Hepatocyte (in vitro differentiated cells): Measurements from ENCODE around the gene ATG13. TPM values are rescaled to one million over a fixed set of nuclear protein-coding genes. Genes with fewer than 3 reads are reported as not detected.

Source experiments
- DNase-seq: peaks from one replicate; pipeline ENCODE4 v3.0.0-alpha.2; 2016; ENCODE audit warnings: low spot score
- H2AFZ ChIP-seq: fragments of 200-600 bp; sonication (generic); 2 replicates; pipeline ENCODE4 v1.6.0; 2016; ENCODE audit warnings: antibody characterized with exemption, mild to moderate bottlenecking
- H3K27ac ChIP-seq: fragments of 200-600 bp; sonication (generic); 2 replicates; pipeline ENCODE4 v1.5.1; 2016; ENCODE audit warnings: mild to moderate bottlenecking
- H3K27me3 ChIP-seq: fragments of 200-600 bp; sonication (generic); 2 replicates; pipeline ENCODE4 v1.6.1; 2016
- H3K36me3 ChIP-seq: fragments of 200-600 bp; sonication (generic); replicated peaks from 2 replicates; pipeline ENCODE4 v1.5.1; 2016; ENCODE audit warnings: low read depth; ENCODE audit not compliant: insufficient read depth
- H3K4me1 ChIP-seq: fragments of 200-600 bp; sonication (generic); 2 replicates; pipeline ENCODE4 v1.5.1; 2016; ENCODE audit warnings: mild to moderate bottlenecking, moderate library complexity; ENCODE audit not compliant: insufficient read depth
- H3K4me2 ChIP-seq: fragments of 200-600 bp; sonication (generic); 2 replicates; pipeline ENCODE4 v1.6.0; 2016
- H3K4me3 ChIP-seq: fragments of 200-600 bp; sonication (generic); 2 replicates; pipeline ENCODE4 v1.5.1; 2016; ENCODE audit warnings: mild to moderate bottlenecking
- H3K79me2 ChIP-seq: fragments of 200-600 bp; sonication (generic); 2 replicates; pipeline ENCODE4 v1.6.0; 2017; ENCODE audit warnings: mild to moderate bottlenecking
- H3K9me2 ChIP-seq: fragments of 200-600 bp; sonication (generic); replicated peaks from 2 replicates; pipeline ENCODE4 v1.6.0; 2017; ENCODE audit warnings: mild to moderate bottlenecking; ENCODE audit not compliant: insufficient read depth
- H3K9me3 ChIP-seq: fragments of 200-600 bp; sonication (generic); 2 replicates; pipeline ENCODE4 v1.5.1; 2016; ENCODE audit warnings: low read depth, mild to moderate bottlenecking
- H4K20me1 ChIP-seq: fragments of 200-600 bp; sonication (generic); 2 replicates; pipeline ENCODE4 v1.6.0; 2016; ENCODE audit warnings: mild to moderate bottlenecking; ENCODE audit not compliant: insufficient read depth, poor library complexity, severe bottlenecking
- EZH2 ChIP-seq: fragments of 200-600 bp; sonication (generic); IDR thresholded peaks from 2 replicates; pipeline ENCODE4 v1.6.1; 2016; ENCODE audit warnings: antibody characterized with exemption, mild to moderate bottlenecking, borderline replicate concordance
- EZH2phosphoT487 ChIP-seq: fragments of 200-600 bp; sonication (generic); IDR thresholded peaks from one replicate; pipeline ENCODE4 v1.6.1; 2018; ENCODE audit warnings: antibody characterized with exemption, mild to moderate bottlenecking, low read depth, moderate library complexity; ENCODE audit not compliant: unreplicated experiment, severe bottlenecking
- WGBS: methylation state at CpG from one replicate; pipeline ENCODE4 v1.1.6; 2016; ENCODE audit warnings: low lambda C conversion rate; ENCODE audit errors: missing lambda C conversion rate; 5-methylcytosine and 5-hydroxymethylcytosine counted together
- polyA plus RNA-seq: library from polyadenylated mRNA; unstranded; fragments of >200 nt; fragmentation: Nextera tagmentation; extraction: Ambion mirVana; gene quantifications from 2 replicates; pipeline ENCODE4 v1.2.1, GENCODE V29; 2016
- total RNA-seq: library from RNA; depleted of rRNA; stranded (reverse); fragments of >200 nt; gene quantifications from 2 replicates; pipeline ENCODE4 v1.2.3, GENCODE V29; 2014
- TF ChIP-seq, protein P1 (sequence below): fragments of 200-600 bp; sonication (generic); IDR thresholded peaks from 2 replicates; pipeline ENCODE4 v1.5.1; 2016; ENCODE audit warnings: antibody characterized with exemption, mild to moderate bottlenecking; ENCODE audit not compliant: poor library complexity

ATG13 gene
- total and polyA plus RNA-seq, 2 experiments from 2014 or later = 50.9 to 60.8 TPM

GRCh38 chr11:46684367-46684766 is 67.0 kb downstream of the ATG13 start:
- H3K4me2 ChIP-seq = no peak overlapping the region
- H3K9me3 ChIP-seq = no peaks in the 10 kb centered on the region
- H3K27ac ChIP-seq = no peak overlapping the region
- H3K79me2 ChIP-seq = no peaks in the 10 kb centered on the region
- 84% methylated on average over 3 of the region's 3 CpGs for WGBS
- H3K4me3 ChIP-seq = no peak overlapping the region
- no peaks in the 10 kb centered on the region for H3K4me1 ChIP-seq
- no peak for DNase-seq
- no peaks in the 10 kb centered on the region for H3K9me2 ChIP-seq
- H2AFZ ChIP-seq = no peak overlapping the region
- no peaks in the 10 kb centered on the region for H3K27me3 ChIP-seq
- no peaks in the 10 kb centered on the region for H3K36me3 ChIP-seq
- TF ChIP-seq, protein P1, sequence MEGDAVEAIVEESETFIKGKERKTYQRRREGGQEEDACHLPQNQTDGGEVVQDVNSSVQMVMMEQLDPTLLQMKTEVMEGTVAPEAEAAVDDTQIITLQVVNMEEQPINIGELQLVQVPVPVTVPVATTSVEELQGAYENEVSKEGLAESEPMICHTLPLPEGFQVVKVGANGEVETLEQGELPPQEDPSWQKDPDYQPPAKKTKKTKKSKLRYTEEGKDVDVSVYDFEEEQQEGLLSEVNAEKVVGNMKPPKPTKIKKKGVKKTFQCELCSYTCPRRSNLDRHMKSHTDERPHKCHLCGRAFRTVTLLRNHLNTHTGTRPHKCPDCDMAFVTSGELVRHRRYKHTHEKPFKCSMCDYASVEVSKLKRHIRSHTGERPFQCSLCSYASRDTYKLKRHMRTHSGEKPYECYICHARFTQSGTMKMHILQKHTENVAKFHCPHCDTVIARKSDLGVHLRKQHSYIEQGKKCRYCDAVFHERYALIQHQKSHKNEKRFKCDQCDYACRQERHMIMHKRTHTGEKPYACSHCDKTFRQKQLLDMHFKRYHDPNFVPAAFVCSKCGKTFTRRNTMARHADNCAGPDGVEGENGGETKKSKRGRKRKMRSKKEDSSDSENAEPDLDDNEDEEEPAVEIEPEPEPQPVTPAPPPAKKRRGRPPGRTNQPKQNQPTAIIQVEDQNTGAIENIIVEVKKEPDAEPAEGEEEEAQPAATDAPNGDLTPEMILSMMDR = no peak
- TF ChIP-seq EZH2phosphoT487 = no peak
- TF ChIP-seq EZH2 = no peak
- H4K20me1 ChIP-seq = no peaks in the 10 kb centered on the region

GRCh38 chr11:46686886-46687795 is 69.8 kb downstream of the ATG13 start:
- no peaks in the 10 kb centered on the region for H3K79me2 ChIP-seq
- no peaks in the 10 kb centered on the region for H4K20me1 ChIP-seq
- no peaks in the 10 kb centered on the region for H3K4me1 ChIP-seq
- no peaks in the 10 kb centered on the region for H3K9me2 ChIP-seq
- DNase-seq = no peak
- no peaks in the 10 kb centered on the region for H3K27me3 ChIP-seq
- H2AFZ ChIP-seq = no peak overlapping the region
- no peak overlapping the region for H3K4me2 ChIP-seq
- no peak overlapping the region for H3K4me3 ChIP-seq
- no peaks in the 10 kb centered on the region for H3K9me3 ChIP-seq
- H3K27ac ChIP-seq = no peak overlapping the region
- no peak for TF ChIP-seq EZH2
- TF ChIP-seq EZH2phosphoT487 = no peak
- TF ChIP-seq, protein P1 = no peak
- H3K36me3 ChIP-seq = no peaks in the 10 kb centered on the region
- WGBS = 95% methylated on average over 15 of the region's 15 CpGs

DNA sequence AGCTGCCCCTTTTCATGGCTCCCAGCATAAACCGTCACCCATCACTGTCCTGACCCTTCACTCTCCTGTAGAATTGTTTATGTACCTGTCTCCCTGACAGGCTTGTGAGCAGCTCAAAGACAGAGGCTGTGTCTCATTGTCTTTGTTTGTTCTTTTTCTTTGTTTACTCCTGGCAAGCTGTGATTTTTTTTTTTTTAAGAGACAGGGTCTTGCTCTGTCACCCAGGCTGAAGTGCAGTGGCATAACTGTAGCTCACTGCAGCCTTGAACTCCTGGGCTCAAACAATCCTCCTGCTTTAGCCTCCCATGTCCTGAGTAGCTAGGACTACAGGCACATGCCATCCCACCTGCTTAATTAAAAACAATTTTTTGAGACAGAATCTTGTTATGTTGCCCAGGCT is 73.3 kb downstream of the ATG13 start:
- H3K4me3 ChIP-seq = no peak overlapping the region
- H3K4me2 ChIP-seq = no peak overlapping the region
- H3K9me2 ChIP-seq = no peaks in the 10 kb centered on the region
- DNase-seq = no peak
- no peak overlapping the region for H2AFZ ChIP-seq
- H4K20me1 ChIP-seq = no peaks in the 10 kb centered on the region
- TF ChIP-seq, protein P1 = no peak
- TF ChIP-seq EZH2phosphoT487 = no peak
- no peaks in the 10 kb centered on the region for H3K27me3 ChIP-seq
- no peaks in the 10 kb centered on the region for H3K9me3 ChIP-seq
- no peaks in the 10 kb centered on the region for H3K4me1 ChIP-seq
- no peaks in the 10 kb centered on the region for H3K79me2 ChIP-seq
- no peaks in the 10 kb centered on the region for H3K36me3 ChIP-seq
- 87% methylated on average over 1 of the region's 1 CpG for WGBS
- H3K27ac ChIP-seq = no peak overlapping the region
